ENCODE measurements around the gene MAML1. TPM values are rescaled to one million over a fixed set of nuclear protein-coding genes. Genes with fewer than 3 reads are reported as not detected.

Gene MAML1
- polyA plus RNA-seq, 1 of the 3 experiments (the other 2 are of a cell fraction), result 8.1 TPM

DNA sequence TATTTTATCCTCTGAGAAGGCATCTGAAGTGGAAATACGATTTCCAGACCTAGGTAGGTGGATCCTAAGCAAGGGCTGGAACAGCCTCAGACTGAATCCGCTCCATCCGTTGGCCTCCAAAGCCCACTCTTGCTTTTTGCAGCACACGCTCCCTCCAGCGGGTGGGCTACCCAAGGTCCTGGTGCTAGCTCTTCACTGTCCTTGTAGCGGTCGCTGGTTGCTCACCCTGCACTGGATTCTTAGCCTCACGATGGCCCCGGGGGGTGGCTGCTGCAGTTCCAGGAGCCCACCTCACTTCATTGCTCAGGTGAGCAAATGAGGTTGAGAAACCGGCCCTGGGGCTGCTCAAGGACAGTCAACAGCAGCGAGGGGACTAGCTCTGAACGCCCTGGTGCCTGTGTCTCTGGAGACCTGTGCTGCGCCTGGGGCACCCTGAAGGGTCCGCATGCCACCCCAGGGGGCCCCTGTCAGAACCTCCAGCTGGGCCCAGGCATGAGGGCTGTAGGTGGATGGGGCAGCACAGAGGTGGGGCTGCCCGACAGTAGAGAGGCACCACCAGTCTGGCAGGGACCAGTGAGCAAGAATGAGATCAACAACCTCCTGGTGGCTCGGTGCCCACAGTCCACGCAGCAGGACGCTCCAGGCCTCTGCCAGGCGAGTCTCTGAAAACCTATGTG is 69.7 kb downstream of the MAML1 start:
- Histone ChIP-seq H4K20me1 (ENCODE audit: insufficient read depth) (peaks cover 37% of the 10 kb centered on the region), H3F3A (replicated peaks; ENCODE audit: insufficient read depth) (no peaks in the 10 kb centered on the region), H3K9me2 (no peaks in the 10 kb centered on the region), H3K27ac (ENCODE audit: low read depth in 2 of 2, low read length in 1 of 2) (no peak overlapping the region), H3K9me3 (no peaks in the 10 kb centered on the region), H3K4me2 (peak overlapping the region; percentile 44; the same call in 1 of the 2 replicates), H3K4me1 (ENCODE audit: control insufficient read depth in 1 of 2, insufficient read depth in 2 of 2, low read depth in 1 of 2, low read length in 1 of 2) (peaks cover 16 to 23% of the 10 kb centered on the region in 2 experiments; a peak in 3 of 4 replicates), H3K36me3 (replicated peaks in 1 of 2; ENCODE audit: control insufficient read depth in 1 of 2, insufficient read depth in 2 of 2, low read length in 1 of 2) (peaks cover 0 to 49% of the 10 kb centered on the region in 2 experiments), H2AFZ (ENCODE audit: low read depth) (no peak overlapping the region), H3K9ac (no peak overlapping the region), H3K4me3 (ENCODE audit: low read depth in 2 of 2, low read length in 1 of 2) (no peak overlapping the region), H3K27me3 (ENCODE audit: insufficient read depth) (no peaks in the 10 kb centered on the region), H3K79me2 (ENCODE audit: insufficient read depth) (peaks cover 53% of the 10 kb centered on the region)
- TF ChIP-seq CHD2 (IDR thresholded peaks at IDR 0.05; ENCODE audit: low read length, partially characterized antibody) (no peak), GATA2 (CRISPR knock-in tag; IDR thresholded peaks at IDR 0.05) (no peak), MEF2A (IDR thresholded peaks at IDR 0.05; ENCODE audit: borderline replicate concordance, low read depth) (no peak), TEAD4 (IDR thresholded peaks at IDR 0.05; ENCODE audit: borderline replicate concordance, insufficient read depth) (no peak), SMC3 (IDR thresholded peaks at IDR 0.05; ENCODE audit: low read depth, low read length) (no peak), EZH2phosphoT487 (IDR thresholded peaks at IDR 0.05; ENCODE audit: borderline replicate concordance, low read depth) (no peak), NFIC (IDR thresholded peaks at IDR 0.05; ENCODE audit: borderline replicate concordance) (no peak), NRF1 (IDR thresholded peaks at IDR 0.05; ENCODE audit: low read depth, low read length) (no peak), JUND (IDR thresholded peaks at IDR 0.05) (no peak), FOSL2 (IDR thresholded peaks at IDR 0.05; ENCODE audit: borderline replicate concordance, low read depth) (no peak), TAF1 (IDR thresholded peaks at IDR 0.05; ENCODE audit: borderline replicate concordance, low read depth, low read length) (no peak), USF1 (IDR thresholded peaks at IDR 0.05; ENCODE audit: borderline replicate concordance, low read depth) (no peak)
- TF ChIP-seq, protein P1, sequence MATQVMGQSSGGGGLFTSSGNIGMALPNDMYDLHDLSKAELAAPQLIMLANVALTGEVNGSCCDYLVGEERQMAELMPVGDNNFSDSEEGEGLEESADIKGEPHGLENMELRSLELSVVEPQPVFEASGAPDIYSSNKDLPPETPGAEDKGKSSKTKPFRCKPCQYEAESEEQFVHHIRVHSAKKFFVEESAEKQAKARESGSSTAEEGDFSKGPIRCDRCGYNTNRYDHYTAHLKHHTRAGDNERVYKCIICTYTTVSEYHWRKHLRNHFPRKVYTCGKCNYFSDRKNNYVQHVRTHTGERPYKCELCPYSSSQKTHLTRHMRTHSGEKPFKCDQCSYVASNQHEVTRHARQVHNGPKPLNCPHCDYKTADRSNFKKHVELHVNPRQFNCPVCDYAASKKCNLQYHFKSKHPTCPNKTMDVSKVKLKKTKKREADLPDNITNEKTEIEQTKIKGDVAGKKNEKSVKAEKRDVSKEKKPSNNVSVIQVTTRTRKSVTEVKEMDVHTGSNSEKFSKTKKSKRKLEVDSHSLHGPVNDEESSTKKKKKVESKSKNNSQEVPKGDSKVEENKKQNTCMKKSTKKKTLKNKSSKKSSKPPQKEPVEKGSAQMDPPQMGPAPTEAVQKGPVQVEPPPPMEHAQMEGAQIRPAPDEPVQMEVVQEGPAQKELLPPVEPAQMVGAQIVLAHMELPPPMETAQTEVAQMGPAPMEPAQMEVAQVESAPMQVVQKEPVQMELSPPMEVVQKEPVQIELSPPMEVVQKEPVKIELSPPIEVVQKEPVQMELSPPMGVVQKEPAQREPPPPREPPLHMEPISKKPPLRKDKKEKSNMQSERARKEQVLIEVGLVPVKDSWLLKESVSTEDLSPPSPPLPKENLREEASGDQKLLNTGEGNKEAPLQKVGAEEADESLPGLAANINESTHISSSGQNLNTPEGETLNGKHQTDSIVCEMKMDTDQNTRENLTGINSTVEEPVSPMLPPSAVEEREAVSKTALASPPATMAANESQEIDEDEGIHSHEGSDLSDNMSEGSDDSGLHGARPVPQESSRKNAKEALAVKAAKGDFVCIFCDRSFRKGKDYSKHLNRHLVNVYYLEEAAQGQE (IDR thresholded peaks at IDR 0.05; ENCODE audit: low read depth, low read length), result no peak
- ChIA-PET CTCF (interaction anchor here (0.6 to 2.2 kb wide), 11 partner anchors 19 to 390 kb away, joined by 3 to 9 read pairs (median 4); partner anchors contain the start of gene SQSTM1), POLR2A (no interaction called here)
- DNase-seq, result no peak
- WGBS (ENCODE audit: low lambda C conversion rate), result 91% methylated on average over 11 of the region's 19 CpGs

All from SK-N-SH (cell line).